Psoas muscle (tissue), 8 donors: ENCODE measurements around the gene ZNF613. TPM values are rescaled to one million over a fixed set of nuclear protein-coding genes. Genes with fewer than 3 reads are reported as not detected.

Experiments
- ATAC-seq, 4 donors: fragments of 200-7000 bp; cut with Tn5 transposase; one replicate each; pipeline ENCODE4 v1.9.1; 2020; ENCODE audit warnings: moderate library complexity in 3 of 4, mild to moderate bottlenecking in 2 of 4
- DNase-seq, 2 donors: peaks; one replicate each; pipeline ENCODE4 v3.0.0-alpha.2; 2020
- H3K27ac ChIP-seq: fragments of 200-600 bp; one replicate; pipeline ENCODE4 v1.8.0; 2022
- H3K27me3 ChIP-seq, 3 donors: fragments of 200-600 bp in 1 of 3; one replicate each; pipeline versions ENCODE4 v1.6.1 to v1.8.0; 2013 to 2022; ENCODE audit warnings: low read length in 2 of 3, mild to moderate bottlenecking in 2 of 3, moderate library complexity in 1 of 3; ENCODE audit not compliant: insufficient read depth in 3 of 3
- H3K36me3 ChIP-seq, 2 donors: fragments of 200-600 bp in 1 of 2; one replicate each; pipeline versions ENCODE4 v1.6.1 to v1.8.0; 2013 to 2022; ENCODE audit warnings: low read depth in 1 of 2, mild to moderate bottlenecking in 1 of 2, moderate library complexity in 1 of 2; ENCODE audit not compliant: insufficient read depth in 1 of 2
- H3K4me1 ChIP-seq: fragments of 200-600 bp; one replicate; pipeline ENCODE4 v1.8.0; 2022
- H3K4me3 ChIP-seq: fragments of 200-600 bp; one replicate; pipeline ENCODE4 v1.8.0; 2022; ENCODE audit warnings: mild to moderate bottlenecking
- H3K9me3 ChIP-seq: fragments of 200-600 bp; one replicate; pipeline ENCODE4 v1.8.0; 2022
- WGBS, 3 donors: extraction: QIAGEN DNeasy Blood & Tissue Kit; methylation state at CpG; one replicate each; pipeline versions ENCODE4 v1.1.6 to v1.1.7; 2013; 5-methylcytosine and 5-hydroxymethylcytosine counted together
- intact Hi-C, 2 donors: fragments of 100-400 bp; cut with DNase I; formaldehyde crosslinking; loops; one replicate each; pipeline versions ENCODE4 v1.11.0 to v1.14.2; 2022
- polyA plus RNA-seq, 3 donors: library from polyadenylated mRNA; stranded (reverse); fragments of 200-250 nt; gene quantifications; one replicate each; pipeline ENCODE4 v1.2.3, GENCODE V29; 2013
- total RNA-seq, 4 donors: library from RNA; stranded (reverse); fragmentation: NEBNext Ultra II Directional in 2 of 4; extraction: Animal tissue kit (Norgen Biotek cat#: 25700) in 2 of 4; gene quantifications; one replicate each; pipeline versions ENCODE4 v1.2.1 to v1.2.4, GENCODE V29; 2021 to 2023
- TF ChIP-seq, protein P1 (sequence below): fragments of 200-600 bp; IDR thresholded peaks from one replicate; pipeline ENCODE4 v1.8.0; 2022; ENCODE audit warnings: antibody characterized with exemption
- donor health status: healthy with polysubstance abuse.
- donor health status: DM: no; HTN: no; CAD: no; lungs with moderate emphysema.
- donor health status: Bipolar disorder and iron deficiency.
- donor health status: healthy.
- donor health status: DM: yes; HTN: yes; CAD: no.
- donor health status: DM: no; HTN: no; CAD: no.
- donor health status: DM: no; HTN: no; CAD: no.
- donor health status: DM: yes; HTN: yes; CAD: no.

The ZNF613 gene
- total and polyA plus RNA-seq, 7 donors = 1.7 to 4.5 (median 2.3) TPM

- Histone ChIP-seq H3K27ac (no peak overlapping the region), H3K27me3 (no peaks in the 10 kb centered on the region), H3K4me1 (peaks cover 6% of the 10 kb centered on the region), H3K36me3 (peaks cover 35 to 56% of the 10 kb centered on the region in 2 donors), H3K9me3 (peaks cover 65% of the 10 kb centered on the region), H3K4me3 (no peak overlapping the region)
- intact Hi-C loops = no loop called here
- TF ChIP-seq, protein P1, sequence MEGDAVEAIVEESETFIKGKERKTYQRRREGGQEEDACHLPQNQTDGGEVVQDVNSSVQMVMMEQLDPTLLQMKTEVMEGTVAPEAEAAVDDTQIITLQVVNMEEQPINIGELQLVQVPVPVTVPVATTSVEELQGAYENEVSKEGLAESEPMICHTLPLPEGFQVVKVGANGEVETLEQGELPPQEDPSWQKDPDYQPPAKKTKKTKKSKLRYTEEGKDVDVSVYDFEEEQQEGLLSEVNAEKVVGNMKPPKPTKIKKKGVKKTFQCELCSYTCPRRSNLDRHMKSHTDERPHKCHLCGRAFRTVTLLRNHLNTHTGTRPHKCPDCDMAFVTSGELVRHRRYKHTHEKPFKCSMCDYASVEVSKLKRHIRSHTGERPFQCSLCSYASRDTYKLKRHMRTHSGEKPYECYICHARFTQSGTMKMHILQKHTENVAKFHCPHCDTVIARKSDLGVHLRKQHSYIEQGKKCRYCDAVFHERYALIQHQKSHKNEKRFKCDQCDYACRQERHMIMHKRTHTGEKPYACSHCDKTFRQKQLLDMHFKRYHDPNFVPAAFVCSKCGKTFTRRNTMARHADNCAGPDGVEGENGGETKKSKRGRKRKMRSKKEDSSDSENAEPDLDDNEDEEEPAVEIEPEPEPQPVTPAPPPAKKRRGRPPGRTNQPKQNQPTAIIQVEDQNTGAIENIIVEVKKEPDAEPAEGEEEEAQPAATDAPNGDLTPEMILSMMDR = no peak
- no peak for DNase-seq
- no peak for ATAC-seq
Observed at GRCh38 chr19:51889934-51890333, 37.3 kb upstream of the ZNF613 start.

DNA sequence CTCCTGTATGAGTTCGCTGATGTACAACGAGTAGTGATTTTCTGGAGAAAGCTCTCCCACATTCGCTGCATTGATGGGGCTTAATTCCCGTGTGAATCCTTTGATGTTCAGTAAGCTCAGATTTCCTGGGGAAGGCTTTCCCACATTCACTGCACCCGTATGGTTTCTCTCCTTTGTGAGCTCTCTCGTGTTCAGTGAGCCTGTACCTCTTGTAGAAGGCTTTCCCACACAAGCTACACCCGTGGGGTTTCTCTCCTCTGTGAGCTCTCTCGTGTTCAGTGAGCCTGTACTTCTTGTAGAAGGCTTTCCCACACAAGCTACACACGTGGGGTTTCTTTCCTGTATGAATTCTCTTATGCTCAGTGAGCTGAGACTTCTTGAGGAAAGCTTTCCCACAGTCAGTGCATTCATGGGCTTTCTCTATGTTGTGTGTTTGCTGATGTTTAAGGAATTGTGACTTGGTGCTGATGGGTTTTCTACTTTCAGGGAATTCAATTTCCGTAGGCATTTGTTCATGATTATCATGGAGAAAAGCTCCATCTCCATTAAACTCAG lies 36.0 kb upstream of the ZNF613 start:
- peaks cover 43 to 69% of the 10 kb centered on the region in 2 donors for H3K36me3 ChIP-seq
- intact Hi-C loops = no loop called here
- TF ChIP-seq, protein P1 = no peak
- H3K27ac ChIP-seq = no peak overlapping the region
- H3K4me1 ChIP-seq = peaks cover 6% of the 10 kb centered on the region
- H3K9me3 ChIP-seq = peaks cover 67% of the 10 kb centered on the region
- WGBS, 3 donors = 97 to 98% (median 98%) methylated on average over 10 of the region's 10 CpGs
- DNase-seq (no peak), ATAC-seq (no peak)
- no peaks in the 10 kb centered on the region for H3K27me3 ChIP-seq
- H3K4me3 ChIP-seq = no peak overlapping the region

DNA sequence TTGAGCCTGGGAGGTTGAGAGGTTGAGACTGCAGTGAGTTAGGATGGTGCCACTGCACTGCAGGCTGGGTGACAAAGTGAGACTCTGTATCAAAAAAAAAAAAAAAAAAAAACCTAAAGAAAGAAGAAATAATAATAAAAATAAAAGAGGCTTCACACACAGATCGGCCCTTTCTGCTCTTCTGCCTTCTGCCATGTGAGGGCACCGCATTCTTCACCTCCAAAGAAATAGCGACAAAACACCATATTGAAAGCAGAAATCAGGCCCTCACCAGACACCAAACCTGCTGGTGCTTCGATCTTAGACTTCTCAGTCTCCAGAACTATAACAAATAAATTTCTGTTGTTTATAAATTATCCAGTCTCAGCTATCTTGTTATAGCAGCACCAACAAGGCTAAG lies 25.4 kb upstream of the ZNF613 start:
- Histone ChIP-seq H3K4me1 (peaks cover 5% of the 10 kb centered on the region), H3K4me3 (no peak overlapping the region), H3K27me3 (no peaks in the 10 kb centered on the region), H3K9me3 (peaks cover 55% of the 10 kb centered on the region), H3K36me3 (peaks cover 14 to 31% of the 10 kb centered on the region in 2 donors), H3K27ac (no peak overlapping the region)
- 91 to 96% (median 92%) methylated on average over 4 of the region's 4 CpGs for WGBS, 3 donors
- DNase-seq = no peak
- no peak for ATAC-seq
- intact Hi-C loops = loop anchor here in 1 of 2 donors (10.0 kb wide), 1 partner anchor 83 kb away; the partner anchor contains the start of gene ZNF350
- TF ChIP-seq, protein P1 = no peak

DNA sequence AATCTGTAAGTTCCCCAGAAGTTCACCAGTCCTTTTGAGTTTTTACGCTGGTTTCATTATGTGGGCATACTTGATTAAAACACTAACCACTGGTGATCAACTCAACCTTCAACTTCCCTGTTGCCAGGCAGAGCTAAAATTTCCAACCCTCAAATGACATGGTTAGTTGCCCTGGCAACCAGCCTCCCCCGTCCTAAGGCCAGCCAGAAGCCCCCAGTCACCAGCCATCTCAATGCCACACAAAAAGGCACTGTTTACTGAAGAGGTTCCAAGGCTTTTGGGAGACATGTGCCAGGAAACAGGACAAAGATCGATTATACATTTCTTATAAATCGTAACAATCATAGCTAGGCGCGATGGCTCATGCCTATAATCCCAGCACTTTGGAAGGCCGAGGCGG lies 24.1 kb upstream of the ZNF613 start:
- Histone ChIP-seq H3K36me3 (peaks cover 11 to 18% of the 10 kb centered on the region in 2 donors), H3K27ac (no peak overlapping the region), H3K27me3 (peaks cover 0 to 6% (median 0%) of the 10 kb centered on the region in 3 donors), H3K4me3 (peak overlapping the region; percentile 73), H3K9me3 (peaks cover 52% of the 10 kb centered on the region), H3K4me1 (peaks cover 5% of the 10 kb centered on the region)
- 79 to 85% (median 80%) methylated on average over 8 of the region's 8 CpGs for WGBS, 3 donors
- intact Hi-C loops = loop anchor here in 1 of 2 donors (10.0 kb wide), 1 partner anchor 82 kb away; the partner anchor contains the start of gene ZNF350
- ATAC-seq (no peak), DNase-seq (no peak)
- TF ChIP-seq, protein P1 = no peak
